UCSD-AML1 (cell line): ENCODE results near the gene FAM241B.

Experiments used
- DNase-seq: peaks from one replicate; lab custom pipeline; 2025; ENCODE audit not compliant: unreplicated experiment; lab: John Stamatoyannopoulos, UW

The FAM241B gene

DNA sequence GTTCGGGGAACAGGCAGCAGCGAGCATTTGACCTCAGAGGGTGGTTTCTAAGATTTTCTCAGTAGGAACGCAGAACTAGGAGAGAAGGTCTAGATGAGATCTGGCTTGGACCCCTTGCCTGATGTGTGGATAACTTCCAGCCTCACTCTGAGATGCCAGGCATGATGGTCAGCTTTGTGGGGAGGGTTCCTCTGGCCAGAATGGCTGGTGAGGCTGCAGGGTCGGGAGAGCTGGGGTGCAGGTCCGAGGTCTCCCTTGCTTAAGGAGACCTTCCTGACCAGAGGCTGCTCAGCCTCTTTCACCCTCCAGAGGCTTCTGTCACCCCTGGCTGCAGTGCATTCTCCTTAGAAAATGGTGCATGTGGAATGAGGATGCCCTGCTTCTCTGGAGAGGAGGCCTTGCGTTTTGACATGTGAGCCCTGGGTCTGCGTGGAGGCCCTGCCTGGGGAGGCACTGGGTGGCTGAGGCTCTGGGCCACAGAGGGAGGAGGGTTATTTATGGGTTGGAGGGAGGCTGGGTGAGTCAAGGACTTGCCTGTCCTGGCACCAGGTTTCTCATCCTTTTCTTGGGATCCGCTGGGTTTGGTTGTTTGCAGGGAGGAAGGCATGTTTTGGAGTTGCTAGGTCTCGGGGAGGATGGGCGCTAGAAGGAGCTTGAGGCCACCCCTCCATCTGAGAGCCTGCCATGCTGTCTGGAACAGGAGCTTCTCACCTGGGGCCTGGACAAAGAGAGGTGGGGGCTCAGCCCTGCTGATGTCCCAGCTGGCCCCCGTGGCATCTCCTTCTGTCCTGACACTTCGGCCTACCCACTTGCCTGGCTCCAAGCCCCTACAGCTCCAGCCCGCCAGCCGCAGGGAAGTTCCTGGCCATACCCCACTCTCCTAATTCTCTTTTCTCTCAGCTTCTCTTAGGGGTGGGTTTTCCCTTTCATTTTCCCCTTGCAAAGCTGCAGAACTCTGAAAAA, 3.9 kb downstream of the FAM241B start:
- no peak for DNase-seq

- no peak for DNase-seq
These were observed 4.8 kb downstream of the FAM241B start for GRCh38 chr10:69634759-69635425.

GRCh38 chr10:69635428-69636272, 5.6 kb downstream of the FAM241B start:
- DNase-seq, result no peak

DNA sequence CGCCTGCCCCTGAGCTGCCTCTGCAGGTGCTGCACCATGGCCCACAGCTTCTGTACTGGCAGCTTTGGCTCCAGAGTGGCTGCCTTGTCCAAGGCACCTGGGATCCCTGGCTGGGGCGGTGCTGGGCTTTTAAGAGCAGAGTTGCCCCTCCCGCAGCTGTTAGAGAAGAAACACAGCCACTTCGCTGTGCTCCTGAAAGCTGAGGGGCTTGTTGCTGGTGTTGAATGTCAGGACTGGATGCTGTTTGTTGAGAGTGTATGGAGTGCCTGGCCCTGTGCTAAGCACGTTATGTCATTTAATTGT, 6.2 kb downstream of the FAM241B start:
- DNase-seq, result no peak

DNA sequence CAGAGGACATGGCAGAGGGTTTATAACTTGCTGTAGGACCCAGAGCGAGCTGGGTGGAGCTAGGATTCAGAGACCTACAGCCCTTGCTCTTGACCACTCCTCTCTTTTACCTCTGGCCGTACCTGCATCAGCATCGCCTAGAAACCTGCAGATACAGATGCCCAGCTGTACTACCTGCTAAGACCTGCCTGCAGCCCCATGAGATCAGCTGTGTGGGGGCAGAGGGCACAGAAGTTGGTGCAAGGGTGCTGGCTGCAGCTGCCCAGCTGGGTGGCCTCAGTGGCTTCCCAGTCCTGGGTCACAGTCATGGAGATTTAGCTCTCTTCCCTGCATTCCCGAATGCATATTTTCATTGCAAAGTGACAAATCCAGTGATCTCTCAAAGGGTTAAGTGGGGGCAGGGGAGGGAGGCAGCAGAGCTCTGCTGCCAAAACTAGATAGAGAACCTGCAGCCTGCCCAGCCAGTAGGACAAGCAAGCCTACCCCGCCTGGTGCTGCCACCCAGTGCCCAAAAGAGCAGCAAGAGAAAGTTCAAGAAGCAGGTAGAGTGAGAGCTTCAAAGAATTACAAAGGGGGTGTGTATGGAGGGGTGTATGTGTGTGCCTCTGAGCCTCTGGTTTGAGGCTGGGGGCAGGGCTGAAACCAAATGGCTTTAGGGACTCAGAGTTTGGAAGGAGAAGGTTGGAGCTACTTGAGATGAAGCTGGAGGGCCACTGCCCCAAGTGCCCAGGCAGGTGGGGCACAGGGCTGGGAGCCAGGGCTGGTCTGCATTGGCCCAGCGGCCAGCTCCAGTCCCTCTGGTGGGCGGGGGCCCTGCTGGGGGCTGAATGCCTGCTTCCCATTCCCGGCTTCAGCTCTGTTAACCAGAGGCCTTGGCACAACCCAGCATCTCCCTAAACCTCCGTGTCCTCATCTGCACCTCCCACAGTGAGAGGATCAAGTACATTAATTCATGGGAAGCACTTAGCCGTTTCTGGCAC, 6.9 kb downstream of the FAM241B start:
- DNase-seq, result peak; percentile 34

DNA sequence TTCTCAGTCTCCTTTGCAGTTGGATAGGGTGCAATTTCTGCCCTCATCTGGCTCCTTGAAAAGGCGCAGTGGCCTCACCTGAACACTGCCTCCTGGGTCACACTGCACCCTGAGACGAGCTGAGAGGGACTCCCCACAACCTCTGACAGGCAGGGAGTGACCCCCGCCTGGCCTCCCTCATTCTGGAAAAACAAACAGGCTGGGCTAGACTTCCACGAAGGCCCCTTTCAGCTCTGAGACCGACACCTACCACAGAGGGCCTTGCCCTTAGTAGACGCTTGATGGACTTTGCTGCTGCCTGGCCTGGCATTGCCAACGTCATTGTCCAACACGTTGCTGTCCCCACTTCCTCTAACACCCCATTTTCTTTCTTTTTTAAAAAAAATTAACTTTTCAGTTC, 8.6 kb downstream of the FAM241B start:
- DNase-seq, result no peak

GRCh38 chr10:69639291-69640195, 9.5 kb downstream of the FAM241B start:
- DNase-seq, result peak; percentile 53

- no peak for DNase-seq
These were observed 10.3 kb downstream of the FAM241B start for GRCh38 chr10:69640196-69640980.

DNA sequence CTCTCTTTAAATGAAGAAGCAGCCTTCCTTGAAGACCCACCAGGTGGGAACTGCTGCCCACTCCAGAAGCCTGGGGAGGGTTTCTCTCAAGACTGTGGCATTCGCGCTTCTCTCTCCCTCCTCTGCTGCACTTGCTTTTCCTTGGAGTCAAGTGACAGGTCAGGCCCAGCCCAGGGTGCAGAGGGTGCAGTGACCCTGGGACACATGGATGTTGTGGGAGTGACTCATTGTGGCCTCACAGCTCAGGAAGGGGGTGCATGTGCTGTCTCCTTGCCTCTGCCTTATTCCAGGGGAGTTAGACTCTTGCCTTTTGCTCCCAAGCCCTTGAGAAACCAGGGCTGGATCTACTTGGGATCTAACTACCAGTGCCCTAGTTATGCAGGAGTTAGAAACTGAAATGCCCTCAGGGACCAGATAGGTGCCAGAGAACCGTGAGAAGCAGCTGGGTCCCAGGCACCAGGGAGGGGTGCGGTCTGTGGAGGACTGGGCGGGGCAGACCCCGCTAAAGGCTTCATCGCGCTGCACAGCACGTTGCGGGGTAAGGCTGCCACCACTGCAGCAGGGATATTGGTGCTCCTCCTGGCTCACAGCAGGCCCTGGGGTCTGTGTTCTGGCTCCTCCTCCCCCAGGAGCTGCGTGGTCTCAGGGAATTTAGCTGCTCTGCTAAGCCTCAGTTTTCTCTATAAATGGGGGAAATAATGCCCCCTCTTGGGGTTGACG, 11.4 kb downstream of the FAM241B start:
- DNase-seq, result no peak

GRCh38 chr10:69642747-69643146, 12.7 kb downstream of the FAM241B start:
- DNase-seq, result no peak

GRCh38 chr10:69643779-69644657, 14.0 kb downstream of the FAM241B start:
- DNase-seq, result no peak

DNA sequence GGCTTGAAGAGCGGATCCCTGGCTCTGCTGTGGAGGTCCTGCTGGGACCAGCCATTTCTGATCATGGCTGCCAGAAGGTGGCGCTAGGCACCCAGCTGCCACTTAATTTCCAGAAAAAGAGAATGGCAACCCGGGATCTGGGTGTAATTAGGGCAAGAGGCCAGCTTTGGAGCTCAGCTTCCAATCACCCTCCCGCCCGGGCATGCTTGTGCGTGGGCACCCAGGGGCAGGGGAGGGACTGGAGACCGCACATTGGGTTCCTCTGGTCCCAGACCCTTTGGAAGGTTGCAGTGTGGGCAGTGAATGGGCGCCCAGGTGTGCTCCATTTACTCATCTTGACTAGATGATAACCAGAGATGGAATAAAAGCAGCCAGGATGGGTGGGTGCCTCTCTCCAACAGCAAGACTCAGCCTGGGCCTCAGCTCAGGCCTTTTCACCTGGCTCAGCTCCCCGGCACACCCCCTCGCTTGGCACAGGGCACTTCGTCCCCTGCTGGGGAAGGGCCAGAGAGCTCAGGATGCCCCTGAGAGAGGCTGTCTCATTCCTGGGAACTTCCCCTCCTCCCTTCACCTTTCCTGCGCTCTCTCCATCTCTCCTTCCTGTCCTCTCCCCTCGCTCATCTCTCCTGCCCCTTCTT, 14.7 kb downstream of the FAM241B start:
- peak; percentile 68 for DNase-seq

DNA sequence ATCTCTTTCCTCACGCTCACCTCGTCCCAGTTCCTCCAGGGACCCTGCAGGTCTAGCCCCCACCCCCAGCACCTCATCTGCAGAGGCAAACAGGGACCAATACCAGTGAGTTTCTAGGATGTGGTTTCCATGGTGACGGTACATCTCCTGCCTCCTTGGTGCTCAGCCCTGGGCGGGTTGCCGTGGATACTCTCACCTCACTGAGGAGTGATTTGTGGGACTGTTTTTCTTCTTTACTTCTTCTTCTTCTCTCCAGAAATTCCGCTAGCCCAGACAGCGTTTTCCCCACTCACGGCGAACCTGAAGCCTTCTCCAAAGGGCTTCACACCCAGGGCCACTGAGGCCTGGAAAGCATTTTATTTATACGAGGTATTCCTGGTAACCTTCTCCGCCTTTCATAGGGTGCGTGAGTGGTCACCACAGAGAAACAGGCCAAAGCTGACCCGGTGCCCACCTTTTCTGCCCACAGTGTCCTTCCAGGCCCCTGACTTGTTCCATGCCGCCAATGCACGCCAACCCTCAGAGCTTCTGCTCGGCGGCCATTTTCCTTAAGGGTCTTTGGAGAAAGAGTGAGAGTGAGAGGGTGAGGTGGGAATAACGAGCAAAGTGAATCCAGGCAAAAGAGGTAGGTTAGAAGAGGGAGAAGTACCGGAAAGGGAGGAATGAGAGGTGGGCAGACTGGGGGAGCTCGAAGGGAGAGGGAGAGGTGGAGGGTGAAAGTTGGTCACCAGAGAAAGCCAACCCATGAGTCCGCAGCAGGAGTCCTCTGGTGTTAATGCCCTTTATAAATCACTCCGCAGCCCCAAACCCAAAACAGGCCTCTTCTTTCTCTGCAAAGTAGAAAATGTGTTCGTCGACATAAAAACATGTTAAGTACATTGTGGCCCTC, 15.5 kb downstream of the FAM241B start:
- DNase-seq, result no peak

DNA sequence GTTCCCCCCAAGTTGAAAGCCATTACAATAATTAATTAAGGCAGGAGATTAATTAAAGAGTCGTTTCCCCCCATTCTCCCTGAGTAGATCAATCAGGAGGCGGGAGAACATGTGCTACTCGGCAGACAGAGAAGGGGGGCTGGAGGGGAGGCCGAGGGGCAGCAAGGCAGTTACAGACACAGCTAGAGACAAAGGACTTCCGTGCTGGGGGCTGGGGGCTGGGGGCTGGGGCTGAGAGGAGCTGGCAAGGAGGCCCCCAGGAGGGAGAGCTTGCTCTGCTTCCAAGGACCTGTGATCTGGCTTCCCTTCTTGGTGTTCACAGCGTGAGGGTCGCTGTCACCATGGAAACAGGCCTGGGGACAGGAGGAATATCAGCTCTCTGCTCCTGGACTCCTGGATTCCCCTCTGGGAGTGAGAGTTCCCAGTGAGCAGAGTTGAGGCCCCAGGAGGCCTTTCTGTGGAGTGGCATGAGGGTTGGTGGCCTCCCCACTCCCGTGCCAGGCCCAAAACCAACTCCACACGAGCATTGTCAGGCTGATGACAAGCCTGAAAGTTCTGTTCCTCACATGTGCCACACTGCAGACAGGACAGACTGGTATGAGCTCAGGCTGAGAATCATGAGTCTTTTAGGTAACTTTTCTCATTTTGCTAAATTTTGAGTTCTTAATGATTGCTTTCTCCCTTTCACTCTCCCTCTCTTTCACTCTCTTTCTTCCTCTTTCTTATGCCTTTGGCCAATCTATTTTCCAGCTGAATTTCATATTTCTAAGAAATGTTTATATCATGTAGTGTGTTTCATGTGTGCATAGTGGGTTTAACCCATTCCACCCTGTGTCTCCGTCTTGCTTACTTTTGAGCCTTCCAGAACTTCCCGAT, 16.4 kb downstream of the FAM241B start:
- no peak for DNase-seq

GRCh38 chr10:69647126-69647525, 17.1 kb downstream of the FAM241B start:
- DNase-seq, result no peak
